HG02970 (cell line): ENCODE results near the gene PCDHB8.
"Not testable (repeated sequence)": the region's sequence is repeated elsewhere in the genome, so short reads cannot be mapped to it uniquely, and the experiment has no call there.

ENCODE experiments used
- ATAC-seq: cut with Tn5 transposase; IDR thresholded peaks from one replicate; pipeline ENCODE4 v1.9.1; 2021; ENCODE audit warnings: mild to moderate bottlenecking, moderate library complexity, moderate number of reproducible peaks; ENCODE audit not compliant: unreplicated experiment, low FRiP score

PCDHB8 gene

DNA sequence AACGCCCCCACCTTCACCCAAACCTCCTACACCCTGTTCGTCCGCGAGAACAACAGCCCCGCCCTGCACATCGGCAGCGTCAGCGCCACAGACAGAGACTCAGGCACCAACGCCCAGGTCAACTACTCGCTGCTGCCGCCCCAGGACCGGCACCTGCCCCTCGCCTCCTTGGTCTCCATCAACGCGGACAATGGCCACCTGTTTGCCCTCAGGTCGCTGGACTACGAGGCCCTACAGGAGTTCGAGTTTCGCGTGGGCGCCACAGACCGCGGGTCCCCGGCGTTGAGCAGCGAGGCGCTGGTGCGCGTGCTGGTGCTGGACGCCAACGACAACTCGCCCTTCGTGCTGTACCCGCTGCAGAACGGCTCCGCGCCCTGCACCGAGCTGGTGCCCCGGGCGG, 47.3 kb downstream of the PCDHB8 start:
- not testable (repeated sequence) for ATAC-seq

DNA sequence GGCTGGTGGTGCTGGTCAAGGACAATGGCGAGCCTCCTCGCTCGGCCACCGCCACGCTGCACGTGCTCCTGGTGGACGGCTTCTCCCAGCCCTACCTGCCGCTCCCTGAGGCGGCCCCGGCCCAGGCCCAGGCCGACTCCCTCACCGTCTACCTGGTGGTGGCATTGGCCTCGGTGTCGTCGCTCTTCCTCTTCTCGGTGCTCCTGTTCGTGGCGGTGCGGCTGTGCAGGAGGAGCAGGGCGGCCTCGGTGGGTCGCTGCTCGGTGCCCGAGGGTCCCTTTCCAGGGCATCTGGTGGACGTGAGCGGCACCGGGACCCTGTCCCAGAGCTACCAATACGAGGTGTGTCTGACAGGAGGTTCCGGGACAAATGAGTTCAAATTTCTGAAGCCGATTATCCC, 47.8 kb downstream of the PCDHB8 start:
- not testable (repeated sequence) for ATAC-seq
